Measurements from ENCODE around the gene UBAC2. TPM values are rescaled to one million over a fixed set of nuclear protein-coding genes. Genes with fewer than 3 reads are reported as not detected.

Gene UBAC2
- total and polyA plus RNA-seq, 4 donors = 32.9 to 42.3 (median 35.3) TPM

GRCh38 chr13:99386911-99387788 lies 186.5 kb downstream of the UBAC2 start:
- Histone ChIP-seq H3K4me1 (ENCODE audit: control insufficient read depth in 4 of 4, insufficient read depth in 4 of 4, low read length in 3 of 4) (no peaks in the 10 kb centered on the region), H3K4me3 (ENCODE audit: low read depth in 1 of 3, low read length in 3 of 3) (no peak overlapping the region), H3K27ac (ENCODE audit: low read depth in 1 of 2, low read length in 2 of 2) (no peak overlapping the region), H3K27me3 (ENCODE audit: control insufficient read depth in 4 of 4, insufficient read depth in 4 of 4, low read length in 3 of 4) (no peaks in the 10 kb centered on the region), H3K9ac (ENCODE audit: low read depth in 1 of 2, low read length in 2 of 2) (no peak overlapping the region), H3K9me3 (ENCODE audit: control insufficient read depth in 4 of 4, low read length in 3 of 4) (no peaks in the 10 kb centered on the region), H3K36me3 (ENCODE audit: control insufficient read depth in 4 of 4, insufficient read depth in 3 of 4, low read depth in 1 of 4, low read length in 3 of 4) (peaks cover 0 to 7% (median 3%) of the 10 kb centered on the region in 4 donors)
- no peak for TF ChIP-seq REST (IDR thresholded peaks at IDR 0.05)
- TF ChIP-seq JUND (IDR thresholded peaks at IDR 0.05) = no peak
- TF ChIP-seq, protein P1, sequence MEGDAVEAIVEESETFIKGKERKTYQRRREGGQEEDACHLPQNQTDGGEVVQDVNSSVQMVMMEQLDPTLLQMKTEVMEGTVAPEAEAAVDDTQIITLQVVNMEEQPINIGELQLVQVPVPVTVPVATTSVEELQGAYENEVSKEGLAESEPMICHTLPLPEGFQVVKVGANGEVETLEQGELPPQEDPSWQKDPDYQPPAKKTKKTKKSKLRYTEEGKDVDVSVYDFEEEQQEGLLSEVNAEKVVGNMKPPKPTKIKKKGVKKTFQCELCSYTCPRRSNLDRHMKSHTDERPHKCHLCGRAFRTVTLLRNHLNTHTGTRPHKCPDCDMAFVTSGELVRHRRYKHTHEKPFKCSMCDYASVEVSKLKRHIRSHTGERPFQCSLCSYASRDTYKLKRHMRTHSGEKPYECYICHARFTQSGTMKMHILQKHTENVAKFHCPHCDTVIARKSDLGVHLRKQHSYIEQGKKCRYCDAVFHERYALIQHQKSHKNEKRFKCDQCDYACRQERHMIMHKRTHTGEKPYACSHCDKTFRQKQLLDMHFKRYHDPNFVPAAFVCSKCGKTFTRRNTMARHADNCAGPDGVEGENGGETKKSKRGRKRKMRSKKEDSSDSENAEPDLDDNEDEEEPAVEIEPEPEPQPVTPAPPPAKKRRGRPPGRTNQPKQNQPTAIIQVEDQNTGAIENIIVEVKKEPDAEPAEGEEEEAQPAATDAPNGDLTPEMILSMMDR (IDR thresholded peaks at IDR 0.05; ENCODE audit: low read depth, low read length, missing input control) = peak; percentile 39
- TF ChIP-seq, protein P2, sequence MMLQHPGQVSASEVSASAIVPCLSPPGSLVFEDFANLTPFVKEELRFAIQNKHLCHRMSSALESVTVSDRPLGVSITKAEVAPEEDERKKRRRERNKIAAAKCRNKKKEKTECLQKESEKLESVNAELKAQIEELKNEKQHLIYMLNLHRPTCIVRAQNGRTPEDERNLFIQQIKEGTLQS (IDR thresholded peaks at IDR 0.05) = no peak
- TF ChIP-seq, protein P3, sequence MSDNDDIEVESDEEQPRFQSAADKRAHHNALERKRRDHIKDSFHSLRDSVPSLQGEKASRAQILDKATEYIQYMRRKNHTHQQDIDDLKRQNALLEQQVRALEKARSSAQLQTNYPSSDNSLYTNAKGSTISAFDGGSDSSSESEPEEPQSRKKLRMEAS (IDR thresholded peaks at IDR 0.05) = no peak
- no peak for TF ChIP-seq HNF4A (conservative IDR thresholded peaks at IDR 0.05)
- TF ChIP-seq GABPA (IDR thresholded peaks at IDR 0.05 in 1 of 2, conservative IDR thresholded peaks at IDR 0.05 in 1 of 2) = no peak
- no peak for TF ChIP-seq HNF4G (IDR thresholded peaks at IDR 0.05)
- no peak for TF ChIP-seq FOXA1 (IDR thresholded peaks at IDR 0.05)
- TF ChIP-seq RXRA (IDR thresholded peaks at IDR 0.05) = no peak
- TF ChIP-seq EGR1 (IDR thresholded peaks at IDR 0.05; ENCODE audit: low read depth in 2 of 2) = no peak
- TF ChIP-seq TAF1 (conservative IDR thresholded peaks at IDR 0.05) = no peak
- TF ChIP-seq RAD21 (IDR thresholded peaks at IDR 0.05) = peak; percentile 53 to 74
- TF ChIP-seq, protein P4, sequence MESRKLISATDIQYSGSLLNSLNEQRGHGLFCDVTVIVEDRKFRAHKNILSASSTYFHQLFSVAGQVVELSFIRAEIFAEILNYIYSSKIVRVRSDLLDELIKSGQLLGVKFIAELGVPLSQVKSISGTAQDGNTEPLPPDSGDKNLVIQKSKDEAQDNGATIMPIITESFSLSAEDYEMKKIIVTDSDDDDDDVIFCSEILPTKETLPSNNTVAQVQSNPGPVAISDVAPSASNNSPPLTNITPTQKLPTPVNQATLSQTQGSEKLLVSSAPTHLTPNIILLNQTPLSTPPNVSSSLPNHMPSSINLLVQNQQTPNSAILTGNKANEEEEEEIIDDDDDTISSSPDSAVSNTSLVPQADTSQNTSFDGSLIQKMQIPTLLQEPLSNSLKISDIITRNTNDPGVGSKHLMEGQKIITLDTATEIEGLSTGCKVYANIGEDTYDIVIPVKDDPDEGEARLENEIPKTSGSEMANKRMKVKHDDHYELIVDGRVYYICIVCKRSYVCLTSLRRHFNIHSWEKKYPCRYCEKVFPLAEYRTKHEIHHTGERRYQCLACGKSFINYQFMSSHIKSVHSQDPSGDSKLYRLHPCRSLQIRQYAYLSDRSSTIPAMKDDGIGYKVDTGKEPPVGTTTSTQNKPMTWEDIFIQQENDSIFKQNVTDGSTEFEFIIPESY (IDR thresholded peaks at IDR 0.05) = no peak
- TF ChIP-seq YY1 (IDR thresholded peaks at IDR 0.05) = no peak
- TF ChIP-seq SP1 (IDR thresholded peaks at IDR 0.05) = no peak
- 76% methylated on average over 12 of the region's 12 CpGs for WGBS
- DNase-seq (ENCODE audit: low spot score) = peak; percentile 61
